Measurements from ENCODE around the gene AURKAIP1. TPM values are rescaled to one million over a fixed set of nuclear protein-coding genes. Genes with fewer than 3 reads are reported as not detected.

AURKAIP1 gene
- total and polyA plus RNA-seq, 2 donors from 2014 or later: 111 to 359 TPM

- TF ChIP-seq CTCF (IDR thresholded peaks at IDR 0.05; ENCODE audit: borderline replicate concordance, extremely low read depth, insufficient read depth): no peak
- DNase-seq (no peak), FAIRE-seq (no peak)
- intact Hi-C loops (cut with DNase I): no loop called here
- Histone ChIP-seq H3K27ac (ENCODE audit: low read depth in 2 of 2, low read length in 2 of 2) (no peak overlapping the region), H3K9me3 (ENCODE audit: control insufficient read depth in 2 of 3, insufficient read depth in 1 of 3, low read length in 3 of 3) (no peaks in the 10 kb centered on the region), H3K9ac (ENCODE audit: low read length in 3 of 3) (no peak overlapping the region), H3K36me3 (ENCODE audit: control insufficient read depth in 2 of 3, insufficient read depth in 3 of 3, low read length in 3 of 3) (peaks cover 0 to 4% (median 0%) of the 10 kb centered on the region in 3 donors), H3K4me3 (ENCODE audit: low read length in 3 of 3) (no peak overlapping the region), H3K4me1 (ENCODE audit: control insufficient read depth in 2 of 3, insufficient read depth in 2 of 3, low read depth in 1 of 3, low read length in 3 of 3) (peaks cover 0 to 12% (median 0%) of the 10 kb centered on the region in 3 donors), H3K27me3 (ENCODE audit: control insufficient read depth, insufficient read depth, low read length) (no peaks in the 10 kb centered on the region)
Measured at GRCh38 chr1:1377540-1378205, 2.7 kb upstream of the AURKAIP1 start.

GRCh38 chr1:1376551-1377226, 1.7 kb upstream of the AURKAIP1 start:
- H3K4me3 ChIP-seq (ENCODE audit: low read length in 3 of 3): no peak overlapping the region
- H3K36me3 ChIP-seq (ENCODE audit: control insufficient read depth in 2 of 3, insufficient read depth in 3 of 3, low read length in 3 of 3): peaks cover 0 to 3% (median 0%) of the 10 kb centered on the region in 3 donors
- peaks cover 0 to 19% (median 0%) of the 10 kb centered on the region in 3 donors for H3K4me1 ChIP-seq (ENCODE audit: control insufficient read depth in 2 of 3, insufficient read depth in 2 of 3, low read depth in 1 of 3, low read length in 3 of 3)
- TF ChIP-seq CTCF (IDR thresholded peaks at IDR 0.05; ENCODE audit: borderline replicate concordance, extremely low read depth, insufficient read depth): no peak
- DNase-seq: no peak
- H3K27ac ChIP-seq (ENCODE audit: low read depth in 2 of 2, low read length in 2 of 2): no peak overlapping the region
- intact Hi-C loops (cut with DNase I): no loop called here
- FAIRE-seq: no peak
- no peaks in the 10 kb centered on the region for H3K27me3 ChIP-seq (ENCODE audit: control insufficient read depth, insufficient read depth, low read length)
- H3K9ac ChIP-seq (ENCODE audit: low read length in 3 of 3): no peak overlapping the region
- no peaks in the 10 kb centered on the region for H3K9me3 ChIP-seq (ENCODE audit: control insufficient read depth in 2 of 3, insufficient read depth in 1 of 3, low read length in 3 of 3)

- intact Hi-C loops (cut with DNase I): no loop called here
Measured at GRCh38 chr1:1374589-1374928, 448 bp downstream of the AURKAIP1 start.

More at GRCh38 chr1:1374589-1374928, 448 bp downstream of the AURKAIP1 start:
- peak overlapping the region; percentile 39 to 84 (median 71) for H3K9ac ChIP-seq (ENCODE audit: low read length in 3 of 3)
- no peak for TF ChIP-seq CTCF (IDR thresholded peaks at IDR 0.05; ENCODE audit: borderline replicate concordance, extremely low read depth, insufficient read depth)
- peaks cover 0 to 19% (median 0%) of the 10 kb centered on the region in 3 donors for H3K4me1 ChIP-seq (ENCODE audit: control insufficient read depth in 2 of 3, insufficient read depth in 2 of 3, low read depth in 1 of 3, low read length in 3 of 3)
- no peak for FAIRE-seq
- H3K9me3 ChIP-seq (ENCODE audit: control insufficient read depth in 2 of 3, insufficient read depth in 1 of 3, low read length in 3 of 3): no peaks in the 10 kb centered on the region
- H3K27ac ChIP-seq (ENCODE audit: low read depth in 2 of 2, low read length in 2 of 2): peak overlapping the region; percentile 80 to 90
- H3K27me3 ChIP-seq (ENCODE audit: control insufficient read depth, insufficient read depth, low read length): no peaks in the 10 kb centered on the region
- peak overlapping the region; percentile 71 to 80 (median 77) for H3K4me3 ChIP-seq (ENCODE audit: low read length in 3 of 3)
- peak in 1 of 5 donors; percentile 86 for DNase-seq
- H3K36me3 ChIP-seq (ENCODE audit: control insufficient read depth in 2 of 3, insufficient read depth in 3 of 3, low read length in 3 of 3): no peaks in the 10 kb centered on the region

Measured in kidney (tissue), 14 donors.